GM19467 (cell line): ENCODE results near the gene PUM2.

Source experiments
- ATAC-seq: cut with Tn5 transposase; IDR thresholded peaks from one replicate; pipeline ENCODE4 v1.9.1; 2021; ENCODE audit warnings: mild to moderate bottlenecking, moderate library complexity; ENCODE audit not compliant: unreplicated experiment

PUM2 gene

DNA sequence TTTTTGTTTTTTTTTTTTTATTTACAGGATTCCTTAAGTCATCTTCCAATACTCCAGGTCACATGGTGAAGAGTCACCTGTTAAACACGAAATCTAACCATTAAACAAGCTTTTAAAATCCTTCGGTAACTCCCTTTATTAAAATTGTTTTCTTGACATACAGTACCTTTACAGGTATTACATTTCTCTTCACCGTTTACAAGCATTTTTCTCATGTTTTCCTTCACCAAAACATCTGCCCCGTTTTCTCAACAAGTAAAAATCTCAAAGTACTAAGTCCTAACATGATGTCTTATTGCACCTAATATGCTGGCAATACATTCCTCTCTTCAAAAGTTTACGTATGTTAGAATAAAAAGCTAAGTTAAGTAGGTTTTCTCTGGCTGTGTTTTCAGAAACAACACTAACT lies 1.1 kb downstream of the PUM2 start:
- no peak for ATAC-seq

DNA sequence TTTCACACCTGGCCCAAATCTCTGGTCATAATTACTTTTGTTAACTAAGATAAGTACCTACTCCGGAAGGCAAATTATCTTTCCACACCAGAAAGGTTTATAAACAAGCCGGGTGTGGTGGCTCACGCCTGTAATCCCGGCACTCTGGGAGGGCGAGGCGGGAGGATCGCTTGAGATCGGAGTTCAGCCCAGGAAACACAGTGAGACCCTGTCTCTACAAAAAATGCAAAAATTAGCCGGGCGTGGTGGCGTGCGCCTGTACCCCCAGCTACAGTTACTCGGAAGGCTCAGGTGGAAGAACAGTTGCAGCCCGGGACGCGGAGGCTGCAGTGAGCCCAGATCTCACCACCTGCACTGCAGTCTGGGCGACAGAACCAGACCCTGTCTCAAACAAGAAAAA lies 2.1 kb downstream of the PUM2 start:
- no peak for ATAC-seq

DNA sequence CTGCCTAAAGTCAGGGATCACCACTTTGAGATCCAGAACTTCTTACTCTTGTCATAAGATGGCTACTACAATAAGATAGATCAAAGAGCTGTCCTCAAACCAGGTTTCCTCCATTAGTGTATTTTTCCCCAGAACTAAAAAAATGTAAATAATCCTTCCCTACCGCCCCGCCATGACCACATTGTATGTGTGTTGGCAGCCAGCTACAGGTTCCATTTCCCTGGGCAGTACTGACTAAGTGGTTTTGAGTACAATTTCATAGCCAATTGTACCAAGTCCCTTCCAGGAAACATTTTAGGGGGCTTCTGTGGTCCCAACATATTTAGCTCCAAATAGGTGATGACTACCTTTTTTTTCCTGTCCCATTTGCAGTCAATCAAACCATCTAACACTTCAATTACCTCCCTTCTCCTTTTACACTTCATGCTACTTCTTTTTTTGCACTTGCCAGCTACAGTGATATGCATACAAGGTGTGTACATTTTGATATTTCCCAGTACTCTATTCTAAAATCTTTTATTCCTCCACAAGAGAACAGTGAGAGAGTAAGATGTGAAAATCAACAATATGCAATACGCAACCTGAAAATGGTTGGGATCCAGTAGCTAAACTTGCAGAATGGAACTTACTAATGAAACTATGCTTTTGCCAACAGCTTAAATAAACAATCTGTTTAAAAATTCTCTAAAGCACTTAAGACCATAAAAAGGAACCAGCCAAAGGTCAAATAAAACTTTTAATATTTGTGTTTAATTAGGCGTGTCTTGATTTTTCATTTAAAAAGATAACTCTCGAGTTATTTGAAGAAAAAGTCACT lies 3.9 kb downstream of the PUM2 start:
- ATAC-seq, result no peak

DNA sequence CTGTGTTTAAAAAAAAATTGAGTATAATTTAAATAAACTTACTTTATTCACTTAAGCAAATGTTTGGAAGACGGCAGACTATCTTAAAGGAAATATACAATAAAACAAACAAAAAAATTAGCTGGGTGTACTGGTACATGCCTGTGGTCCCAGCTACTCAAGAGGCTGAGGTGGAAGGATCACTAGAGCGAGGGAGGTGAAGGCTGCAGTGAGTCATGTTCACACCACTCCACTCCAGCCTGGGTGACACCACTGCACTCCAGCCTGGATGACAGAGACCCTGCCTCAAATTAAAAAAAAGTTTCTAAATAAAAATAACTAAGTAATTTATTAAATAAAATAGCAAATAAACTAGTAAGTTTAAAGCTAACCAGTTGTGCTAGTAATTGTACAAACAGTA lies 7.5 kb downstream of the PUM2 start:
- no peak for ATAC-seq

DNA sequence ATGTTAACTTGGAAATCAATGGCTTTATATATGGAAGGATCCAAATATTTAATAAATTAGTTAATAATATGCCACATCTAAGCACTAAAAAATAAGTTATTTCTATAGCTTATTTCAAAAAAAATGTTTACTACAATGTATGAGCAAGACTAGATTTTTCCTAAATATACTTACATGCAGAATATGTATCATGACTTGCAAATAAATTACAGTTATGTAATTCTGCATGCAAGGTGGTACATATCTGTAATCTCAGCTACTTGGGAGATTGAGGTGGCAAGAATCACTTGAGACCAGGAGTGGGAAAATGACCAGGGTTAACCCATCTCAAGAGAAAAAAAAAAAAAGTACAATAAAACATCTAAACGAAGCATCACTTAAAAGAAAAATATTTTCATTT lies 11.6 kb downstream of the PUM2 start:
- no peak for ATAC-seq

DNA sequence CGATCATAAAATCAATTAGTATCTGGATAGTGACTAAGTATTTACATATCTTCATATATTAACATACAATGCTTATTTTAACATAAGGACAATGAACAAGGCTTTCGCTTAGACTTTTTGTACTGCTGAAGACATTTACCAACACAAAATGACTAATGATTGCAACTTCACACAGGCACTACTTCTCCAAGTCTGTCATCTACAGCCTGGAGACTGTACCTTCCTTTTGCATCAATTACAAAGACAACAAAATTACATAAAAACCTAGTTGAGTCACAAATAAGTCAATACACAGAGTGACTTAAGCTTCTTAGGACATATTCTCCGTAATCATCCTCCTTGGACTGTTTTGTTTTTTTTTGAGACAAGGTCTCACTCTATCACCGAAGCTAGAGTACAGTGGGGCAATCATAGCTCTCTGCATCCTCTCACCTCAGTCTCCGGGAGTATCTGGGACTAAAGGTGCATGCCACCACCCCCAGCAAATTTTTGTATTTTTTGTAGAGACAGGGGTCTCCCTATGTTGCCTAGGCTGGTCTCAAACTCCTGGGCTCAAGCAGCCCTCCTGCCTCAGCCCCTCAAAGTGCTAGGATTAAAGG lies 15.9 kb downstream of the PUM2 start:
- ATAC-seq, result no peak

DNA sequence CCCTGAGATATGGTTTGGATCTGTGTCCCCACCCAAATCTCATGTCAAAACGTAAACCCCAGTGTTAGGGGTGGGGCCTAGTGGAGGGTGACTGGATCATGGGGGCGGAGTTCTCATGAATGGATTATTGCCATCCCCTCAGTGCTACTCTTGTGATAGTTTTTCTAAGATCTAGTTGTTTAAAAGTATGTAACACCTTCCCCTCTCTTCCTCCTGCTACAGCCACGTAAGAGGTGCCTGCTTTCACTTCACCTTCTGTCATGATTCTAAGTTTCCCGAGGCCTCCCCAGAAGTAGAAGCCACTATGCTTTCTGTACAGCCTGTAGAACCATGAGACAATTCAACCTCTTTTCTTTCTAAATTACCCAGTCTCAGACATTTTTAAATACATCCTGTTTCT lies 16.9 kb downstream of the PUM2 start:
- no peak for ATAC-seq

DNA sequence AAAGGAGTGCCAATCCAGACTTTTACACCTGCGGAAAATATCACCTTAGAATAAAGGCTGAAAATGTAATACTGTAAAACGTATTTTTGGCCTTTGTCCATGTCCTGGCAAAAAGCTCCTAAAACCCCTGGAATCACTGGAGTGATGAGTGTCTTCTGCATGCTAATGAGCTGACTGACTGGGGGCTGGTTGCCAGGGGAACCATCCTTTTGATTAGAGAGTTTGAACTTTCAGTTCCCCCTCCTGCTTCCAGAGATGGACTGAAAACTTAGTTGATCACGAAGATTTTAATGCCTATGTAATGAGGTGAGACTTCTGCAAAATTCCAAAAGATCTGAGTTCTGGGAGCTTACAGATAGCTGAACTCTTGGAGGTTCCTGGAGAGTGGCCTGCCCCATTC lies 20.5 kb downstream of the PUM2 start:
- no peak for ATAC-seq

DNA sequence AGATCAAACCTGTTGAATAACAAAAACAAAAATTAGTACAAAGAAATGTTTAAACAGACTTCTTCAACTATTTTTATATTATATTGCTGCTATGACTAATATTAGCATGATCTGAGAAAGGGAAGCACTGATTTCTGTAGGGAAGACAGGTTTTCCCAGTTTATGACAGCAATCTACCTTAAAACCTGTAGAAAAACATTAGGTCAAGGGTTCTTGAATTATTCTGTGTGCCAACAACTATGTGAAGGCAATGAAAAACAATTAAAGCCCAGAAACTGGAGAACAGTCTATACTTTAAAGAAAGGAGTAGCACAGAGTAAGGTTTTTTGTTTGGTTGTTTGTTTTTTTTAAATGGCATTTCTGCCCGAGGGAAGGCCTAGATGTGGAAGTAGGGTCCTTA lies 23.3 kb downstream of the PUM2 start:
- no peak for ATAC-seq

DNA sequence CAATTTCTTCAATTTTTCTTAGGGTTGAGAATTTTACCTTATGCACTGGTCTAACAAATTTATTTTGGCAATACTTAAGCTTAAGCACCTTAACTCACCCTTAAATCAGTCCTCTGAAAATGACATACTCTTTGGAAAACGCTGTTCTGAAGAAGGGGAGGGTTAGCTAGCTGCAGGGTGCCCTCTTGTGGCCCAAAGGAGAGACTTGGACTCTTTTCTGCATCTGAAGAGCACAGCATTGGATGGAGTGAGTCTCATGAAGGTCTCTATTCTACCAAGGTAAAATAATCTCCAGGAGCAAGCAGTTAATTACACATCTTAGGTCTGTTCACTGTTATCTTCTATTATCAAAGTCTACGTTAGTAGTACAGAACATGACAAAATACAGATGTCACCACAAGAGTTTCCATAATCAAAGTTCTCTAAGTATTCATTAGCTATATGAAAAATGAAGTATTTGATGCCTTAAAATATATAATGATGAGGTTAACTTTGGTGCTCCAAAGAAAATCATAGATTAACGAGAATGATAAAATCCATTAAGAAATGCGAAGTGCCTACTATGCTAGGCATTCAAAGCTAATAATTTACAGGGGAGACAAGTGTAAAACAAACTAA lies 24.4 kb downstream of the PUM2 start:
- peak; percentile 70 for ATAC-seq

DNA sequence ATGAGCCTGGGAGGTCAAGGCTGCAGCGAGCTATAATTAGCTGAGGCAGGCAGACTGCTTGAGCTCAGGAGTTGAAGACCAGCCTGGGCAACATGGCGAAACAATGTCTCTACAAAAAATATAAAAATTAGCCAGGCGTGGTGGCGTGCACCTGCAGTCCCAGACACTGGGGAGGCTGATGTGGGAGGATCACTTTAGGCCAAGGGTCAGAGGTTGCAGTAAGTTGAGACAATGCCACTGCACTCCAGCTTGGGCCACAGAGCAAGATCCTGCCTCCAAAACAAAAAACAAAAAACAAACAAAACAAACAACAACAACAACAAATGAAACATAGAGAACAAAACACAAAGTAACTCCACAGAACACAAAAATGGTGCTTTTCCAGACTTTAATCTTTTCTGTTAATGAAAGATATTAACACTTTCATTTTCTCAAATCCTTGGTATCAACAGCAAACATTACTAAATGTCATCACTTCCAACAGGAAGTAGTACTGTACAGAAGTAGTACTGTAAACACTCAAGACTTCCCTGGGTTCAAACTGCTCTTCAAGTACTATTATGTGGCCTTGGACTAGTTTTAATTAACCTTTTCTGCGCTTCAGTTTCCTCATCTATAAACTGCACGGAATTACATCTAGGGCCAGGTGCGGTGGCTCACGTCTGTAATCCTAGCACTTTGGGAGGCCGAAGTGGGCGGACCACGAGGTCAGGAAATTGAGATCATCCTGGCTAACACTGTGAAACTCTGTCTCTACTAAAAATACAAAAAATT lies 27.9 kb downstream of the PUM2 start:
- no peak for ATAC-seq

DNA sequence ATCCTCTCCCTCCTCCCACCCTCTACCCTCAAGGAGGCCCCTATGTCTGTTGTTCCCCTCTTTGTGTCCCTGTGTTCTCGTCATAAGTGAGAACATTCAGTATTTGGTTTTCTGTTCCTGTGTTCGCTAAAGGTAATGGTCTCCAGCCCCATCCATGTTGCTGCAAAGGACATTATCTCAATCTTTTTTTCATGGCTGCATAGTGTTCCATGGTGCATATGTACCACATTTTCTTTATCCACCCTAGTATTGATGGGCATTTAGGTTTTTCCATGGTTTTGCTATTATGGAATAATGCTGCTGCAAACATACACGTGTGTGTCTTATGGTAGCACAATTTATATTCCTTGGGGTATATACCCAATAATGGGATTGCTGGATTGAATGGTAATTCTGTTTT lies 33.0 kb downstream of the PUM2 start:
- no peak for ATAC-seq

DNA sequence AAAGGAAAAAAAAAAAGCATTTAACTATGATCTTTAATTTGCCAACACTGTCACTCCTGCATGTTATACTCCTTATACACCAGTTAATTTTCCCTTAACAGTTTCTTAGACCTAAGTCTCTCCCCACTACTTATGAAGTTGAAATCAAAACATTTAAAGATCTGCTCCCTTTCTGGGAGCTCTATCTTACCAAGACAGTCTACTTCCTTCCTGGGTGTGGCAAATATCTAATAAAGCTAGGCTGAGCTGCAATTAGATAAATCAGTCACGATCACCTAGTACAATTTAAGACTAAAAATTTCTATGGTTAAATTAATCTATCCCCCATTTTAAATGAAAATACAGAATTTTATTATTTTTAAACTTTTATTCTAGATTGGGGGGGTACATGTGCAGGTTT lies 33.4 kb downstream of the PUM2 start:
- ATAC-seq, result no peak

DNA sequence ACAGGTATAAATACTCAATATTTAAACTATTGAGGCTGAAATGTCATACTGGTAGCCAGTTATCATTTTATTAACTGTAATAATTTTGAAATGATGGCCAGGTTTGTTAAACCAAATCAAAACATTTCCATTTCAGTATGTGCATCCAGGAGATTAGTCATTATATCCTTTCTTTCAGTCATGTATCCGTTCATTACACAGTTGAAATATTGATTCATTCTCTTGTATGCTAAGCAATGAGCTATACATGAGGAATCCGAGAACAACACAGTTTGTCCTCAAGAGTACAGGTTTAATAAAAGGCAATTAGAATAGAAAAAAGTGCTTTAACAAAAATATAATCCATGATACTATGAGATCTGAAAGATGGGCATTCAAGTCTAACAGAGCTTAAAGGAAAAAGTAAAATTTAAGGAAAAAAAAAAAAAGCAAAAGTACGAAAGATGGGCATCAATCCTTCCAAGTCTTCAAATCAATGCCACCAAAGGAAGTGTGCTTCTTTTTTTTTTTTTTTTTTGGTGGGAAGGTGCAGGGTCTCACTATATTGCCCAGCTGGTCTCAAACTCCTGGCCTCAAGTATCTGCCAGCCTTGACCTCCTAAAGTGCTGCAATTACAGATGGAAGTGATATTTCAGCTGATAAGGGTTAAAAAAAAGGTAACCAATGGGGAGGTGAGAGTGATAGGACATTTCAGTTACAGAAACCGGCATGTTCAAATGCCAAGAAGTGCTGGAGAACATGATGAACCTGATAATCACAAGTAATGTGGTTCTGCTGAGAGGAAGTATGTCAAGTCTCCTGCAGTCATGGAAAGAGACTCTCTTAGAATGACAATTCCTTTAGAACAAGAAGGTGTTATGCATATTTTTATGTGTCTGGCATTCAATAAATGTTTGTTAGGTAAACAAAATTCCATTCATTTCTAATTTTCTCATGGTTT lies 35.8 kb downstream of the PUM2 start:
- ATAC-seq, result no peak

DNA sequence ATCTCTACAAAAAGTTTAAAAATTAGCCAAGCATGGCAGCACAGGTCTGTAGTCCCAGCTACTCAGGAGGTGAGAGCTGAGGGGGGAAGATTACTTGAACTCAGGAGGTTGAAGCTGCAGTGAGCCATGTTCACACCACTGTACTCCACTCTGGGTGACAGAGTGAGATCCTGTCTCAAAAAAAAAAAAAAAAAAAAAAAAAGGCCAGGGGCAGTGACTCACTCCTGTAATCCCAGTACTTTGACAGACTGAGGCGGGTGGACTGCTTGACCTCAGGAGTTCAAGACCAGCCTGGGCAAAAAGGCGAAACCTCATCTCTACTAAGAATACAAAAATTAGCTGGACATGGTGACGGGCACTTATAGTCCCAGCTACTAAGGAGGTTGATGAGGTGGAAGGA lies 37.0 kb downstream of the PUM2 start:
- no peak for ATAC-seq

DNA sequence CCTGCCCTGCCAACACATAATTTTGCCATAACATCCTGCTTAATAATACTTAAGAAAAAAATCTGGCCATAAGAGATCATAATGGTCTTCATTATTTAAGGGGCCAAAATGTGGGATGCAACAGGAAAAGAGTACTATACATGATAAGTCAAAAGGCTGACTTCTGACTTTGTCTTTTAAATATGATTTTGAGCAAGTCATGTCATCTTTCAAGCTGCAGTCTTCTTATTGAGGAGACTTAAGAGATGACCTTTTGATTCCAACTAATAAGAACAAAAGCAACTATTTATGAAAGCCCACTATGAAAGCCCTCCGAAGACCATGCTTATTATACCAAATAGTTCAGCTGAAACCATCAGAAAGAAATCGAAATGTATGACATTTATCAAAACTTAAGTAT lies 41.6 kb downstream of the PUM2 start:
- no peak for ATAC-seq

DNA sequence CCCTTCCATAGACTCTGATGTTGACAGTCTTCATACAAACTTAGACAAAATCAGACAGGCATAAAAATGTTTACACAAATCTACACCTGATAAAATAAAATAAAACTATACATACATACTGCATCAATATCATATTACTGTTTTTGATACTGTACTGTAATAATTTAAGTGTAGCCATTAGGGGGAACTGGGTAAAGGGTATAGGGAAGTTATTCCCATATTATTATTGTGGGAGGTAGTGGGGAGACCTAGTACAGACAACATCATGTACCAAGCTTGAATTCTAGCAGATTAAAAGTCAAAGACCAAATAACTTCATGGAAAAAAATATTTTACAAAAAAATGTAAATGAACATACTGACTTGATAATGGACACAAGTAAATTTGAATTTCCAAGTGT lies 43.3 kb downstream of the PUM2 start:
- ATAC-seq, result no peak

DNA sequence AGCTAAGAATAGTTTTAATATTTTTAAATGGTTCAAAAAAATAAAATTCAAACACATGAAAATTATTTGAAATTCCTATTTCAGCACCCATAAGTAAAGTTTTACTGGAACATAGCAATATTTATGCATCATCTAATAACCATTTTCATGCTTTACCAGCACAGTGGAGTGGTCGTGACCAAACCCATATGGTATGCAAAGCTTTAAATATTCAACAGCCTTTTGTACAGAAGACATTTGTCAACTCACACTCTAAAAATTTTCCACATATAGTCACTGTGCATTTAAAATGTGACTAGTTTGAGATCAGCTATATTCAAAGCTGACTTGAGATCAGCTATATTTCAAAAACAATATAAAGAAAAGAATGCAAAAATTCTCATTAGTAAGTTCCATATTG lies 46.2 kb downstream of the PUM2 start:
- no peak for ATAC-seq

DNA sequence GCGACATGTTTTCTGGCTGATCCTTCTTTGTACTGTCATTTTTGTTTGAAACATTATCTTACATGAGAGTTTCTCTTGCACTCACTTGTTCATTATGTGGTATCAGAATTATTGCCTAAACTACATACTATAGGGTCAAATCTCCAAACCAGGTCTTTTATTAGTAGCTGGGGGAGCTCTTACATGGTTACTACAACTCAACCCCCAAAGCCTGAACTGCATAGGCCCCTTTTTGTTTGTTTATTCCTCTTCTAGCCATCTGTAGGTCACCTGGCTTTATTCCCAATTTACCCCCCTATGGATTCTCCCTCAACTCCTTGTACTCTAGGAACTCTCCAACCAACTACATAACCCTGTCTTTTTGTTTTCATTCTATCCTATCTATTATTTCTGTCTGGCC lies 46.7 kb downstream of the PUM2 start:
- no peak for ATAC-seq

DNA sequence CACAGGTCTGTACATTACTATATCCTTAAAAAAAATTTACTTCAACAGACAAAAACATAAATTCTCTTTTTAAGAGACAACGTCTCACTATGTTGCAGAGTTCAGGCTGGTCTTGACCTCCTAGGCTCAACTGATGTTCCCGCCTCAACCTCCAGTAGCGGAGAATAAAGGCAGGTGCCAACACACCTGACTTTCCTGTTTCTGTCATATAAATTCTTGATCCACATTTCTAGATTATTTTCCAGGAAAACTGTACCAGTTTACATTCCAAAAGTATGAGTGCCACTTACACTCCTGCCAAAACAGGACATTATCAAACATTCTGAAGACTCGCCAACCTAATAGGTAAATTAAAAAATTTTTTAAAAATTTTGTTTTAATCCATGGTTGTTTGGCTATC lies 48.6 kb downstream of the PUM2 start:
- ATAC-seq, result no peak

DNA sequence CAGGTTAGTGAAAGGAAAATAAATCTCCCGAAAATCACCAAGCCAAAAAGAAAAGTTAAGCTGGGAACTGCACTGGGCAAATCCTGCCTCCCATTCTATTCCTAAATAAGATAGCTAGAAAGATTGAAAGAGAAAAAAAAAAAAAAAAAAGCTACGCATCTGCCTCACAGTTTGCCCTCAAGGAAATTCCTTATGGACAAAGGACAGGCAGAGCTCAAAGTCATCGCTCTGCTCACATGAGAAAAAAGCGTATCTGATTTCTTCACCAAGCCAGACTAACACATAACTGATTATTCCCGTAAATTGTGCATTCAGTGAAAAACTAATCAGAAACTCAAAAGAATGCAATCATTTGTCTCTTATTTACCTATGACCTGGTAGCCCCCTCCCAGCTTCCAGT lies 50.0 kb downstream of the PUM2 start:
- ATAC-seq, result no peak
